HG03354 (cell line): ENCODE results near the gene ZBTB20.
"Not testable (repeated sequence)": the region's sequence is repeated elsewhere in the genome, so short reads cannot be mapped to it uniquely, and the experiment has no call there.

ENCODE experiments used
- ATAC-seq: cut with Tn5 transposase; IDR thresholded peaks from one replicate; pipeline ENCODE4 v1.9.1; 2021; ENCODE audit warnings: mild to moderate bottlenecking; ENCODE audit not compliant: unreplicated experiment, poor library complexity, severe bottlenecking

Gene ZBTB20

DNA sequence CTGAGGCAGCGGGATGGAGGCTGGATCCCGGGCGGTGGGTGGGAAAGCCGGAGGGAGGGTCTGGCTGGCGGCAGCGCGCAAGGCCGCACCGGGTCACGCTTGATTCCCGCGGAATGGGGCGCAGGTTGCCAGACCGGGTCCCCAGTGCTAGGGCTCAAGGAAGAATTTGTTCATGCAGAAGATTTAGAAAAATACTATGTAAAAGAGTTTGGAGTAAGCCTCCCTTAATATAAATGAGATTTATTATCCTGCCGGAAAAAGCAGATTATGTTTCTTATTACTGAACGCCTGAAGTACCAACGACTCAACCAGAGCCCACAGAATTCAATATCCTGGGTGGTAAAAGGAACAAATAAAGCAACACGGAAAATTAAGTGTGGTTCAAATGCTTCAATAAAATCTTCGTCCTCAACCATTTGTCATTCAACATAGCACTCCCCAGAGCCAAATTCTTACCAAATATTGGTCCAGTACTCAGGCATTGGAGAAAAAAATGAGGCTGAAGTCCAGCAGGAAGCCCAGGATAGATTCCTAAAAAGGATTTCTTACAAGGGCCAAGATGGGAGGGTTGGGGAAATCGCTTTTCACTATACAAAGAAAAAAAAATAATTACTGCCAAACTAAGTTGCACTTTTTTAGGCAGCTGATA, 1.2 kb upstream of the ZBTB20 start:
- peak; percentile 4 for ATAC-seq

DNA sequence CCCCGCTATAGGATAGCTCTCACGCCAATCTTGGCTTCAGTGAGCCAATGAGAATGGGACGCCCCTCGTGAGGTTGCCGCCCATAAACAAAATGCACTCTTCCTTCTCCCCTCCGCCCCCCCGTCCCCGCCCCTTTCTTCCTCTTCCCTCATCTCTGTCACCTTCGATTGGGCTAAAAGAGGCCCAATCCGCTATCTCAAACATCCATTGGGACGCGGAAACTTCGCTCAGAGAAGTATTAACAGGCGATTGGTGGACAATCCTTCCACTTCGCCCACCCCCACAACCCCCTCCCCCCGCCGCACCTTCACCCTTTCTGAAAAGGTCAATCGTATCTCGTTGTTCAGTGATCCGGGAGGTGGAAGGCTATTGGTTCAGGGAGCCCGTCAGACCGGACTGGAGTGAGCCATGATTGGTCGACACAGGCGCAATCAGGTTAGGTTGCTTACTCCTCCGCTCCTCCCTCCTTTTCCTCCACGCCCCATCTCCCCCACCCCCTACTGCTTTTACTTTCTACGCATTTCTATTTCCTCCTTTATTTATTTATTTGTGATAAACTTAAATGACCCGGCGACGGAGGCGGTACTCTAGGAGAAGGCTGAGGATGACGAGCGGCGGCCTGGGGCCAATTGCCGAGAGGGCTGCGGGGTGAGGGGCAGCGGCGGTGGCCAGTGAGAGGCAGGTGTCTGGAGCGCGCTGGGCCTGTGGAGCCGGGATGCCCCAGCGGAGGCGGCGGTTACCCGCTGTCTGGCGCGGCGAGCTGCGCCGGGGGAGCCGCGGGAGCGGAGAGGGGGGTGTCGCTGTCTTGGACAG, 447 bp upstream of the ZBTB20 start:
- peak; percentile 82 for ATAC-seq

DNA sequence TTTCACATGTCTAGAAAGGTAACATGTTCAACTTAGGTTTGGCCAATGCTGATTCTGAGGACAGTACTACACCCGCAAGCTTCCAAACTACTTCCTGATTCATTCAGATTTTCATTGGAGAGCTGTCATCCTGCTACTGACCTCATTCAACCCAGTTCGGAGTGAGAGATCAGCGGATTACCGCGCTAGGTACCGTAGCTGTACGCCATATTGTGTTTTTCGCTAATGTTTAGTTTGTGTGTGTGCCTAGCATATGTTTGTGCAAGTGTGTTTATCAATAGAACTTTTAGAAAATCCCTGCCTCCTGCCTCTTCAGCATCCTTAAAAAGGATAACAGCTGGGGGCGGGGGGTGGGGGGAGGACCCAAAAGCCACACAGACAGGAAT, 1.1 kb downstream of the ZBTB20 start:
- no peak for ATAC-seq

DNA sequence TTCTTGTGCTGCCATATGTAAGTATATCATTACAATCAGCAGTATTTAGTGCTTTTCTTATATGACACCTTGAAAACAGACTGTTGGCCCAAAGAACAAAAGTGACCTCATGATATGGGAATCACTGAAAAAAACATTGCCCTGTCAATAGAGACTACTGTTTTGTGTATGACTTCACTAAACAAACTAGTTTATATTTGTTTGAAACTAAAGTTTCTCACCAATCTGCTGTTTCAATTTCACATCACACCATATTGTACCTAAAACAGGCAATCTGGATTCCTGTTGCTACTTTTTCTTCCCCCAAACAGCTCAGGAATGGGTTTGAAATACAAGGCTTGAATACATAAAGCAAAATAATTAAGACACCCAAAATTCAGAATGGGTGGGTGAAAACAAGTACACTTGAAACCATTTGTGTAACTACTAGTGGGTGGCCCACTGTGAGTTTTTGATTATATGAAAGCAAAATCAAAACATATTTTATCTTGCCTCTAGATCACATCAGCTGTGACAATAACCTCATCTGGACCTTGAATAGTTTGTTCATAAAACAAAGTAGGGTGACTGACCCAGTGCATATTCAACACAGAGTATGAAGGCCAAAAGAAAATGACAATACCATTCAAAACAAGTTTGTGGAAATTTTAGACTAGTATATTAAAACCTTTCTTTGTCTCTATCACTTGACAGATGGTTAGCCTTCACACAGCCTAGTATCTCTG, 5.9 kb downstream of the ZBTB20 start:
- peak; percentile 79 for ATAC-seq

DNA sequence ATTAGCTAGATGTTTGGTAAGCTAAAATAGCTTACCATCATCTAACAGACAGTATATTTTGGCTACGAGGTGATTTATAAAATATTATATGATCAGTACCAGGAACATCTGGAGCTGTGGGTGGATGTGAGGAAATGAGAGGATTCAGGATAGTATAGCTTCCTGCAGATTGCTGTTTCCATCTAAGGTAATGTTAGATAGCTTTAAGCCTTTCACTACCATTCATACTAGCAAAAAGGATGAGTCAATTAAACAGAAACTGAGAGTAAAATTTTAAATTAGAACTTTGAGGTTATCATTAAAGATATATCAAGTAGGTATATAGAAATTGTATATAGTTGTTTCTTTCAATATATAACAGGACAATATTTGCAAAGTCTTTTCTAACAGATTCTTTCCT, 8.0 kb downstream of the ZBTB20 start:
- no peak for ATAC-seq

DNA sequence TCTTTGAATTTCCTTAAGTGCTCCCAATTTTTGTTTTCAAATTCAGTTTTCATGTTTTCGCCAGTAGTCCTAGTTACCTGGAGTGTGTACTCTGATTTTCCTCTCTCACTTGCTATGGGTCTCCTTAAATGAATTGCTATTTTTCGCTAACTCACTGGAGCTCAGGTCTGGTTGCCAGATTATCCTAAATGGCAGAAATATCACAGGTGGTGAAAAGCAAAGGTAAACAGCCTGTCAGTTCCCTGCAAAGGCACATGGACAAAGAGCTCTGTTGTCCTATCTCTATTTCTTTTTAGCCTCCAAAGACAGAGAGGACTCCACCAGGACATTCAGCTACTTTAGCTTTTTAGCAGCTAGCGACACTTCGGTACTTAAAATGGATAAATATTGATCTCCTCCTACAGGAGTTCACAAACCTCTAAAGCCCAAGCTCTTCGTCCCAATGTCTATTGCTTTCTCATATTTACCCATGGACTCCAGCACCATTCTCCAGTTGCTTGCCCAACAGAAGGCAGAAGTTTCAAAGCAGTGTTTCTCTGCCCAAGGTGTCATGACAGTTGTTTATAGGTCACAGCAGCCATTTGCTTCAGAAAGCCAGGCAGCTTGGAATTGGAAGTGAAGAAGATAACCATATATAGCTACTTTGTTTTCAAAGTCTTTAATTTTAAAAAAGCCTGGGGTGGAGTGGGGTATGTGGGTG, 12.3 kb downstream of the ZBTB20 start:
- no peak for ATAC-seq

DNA sequence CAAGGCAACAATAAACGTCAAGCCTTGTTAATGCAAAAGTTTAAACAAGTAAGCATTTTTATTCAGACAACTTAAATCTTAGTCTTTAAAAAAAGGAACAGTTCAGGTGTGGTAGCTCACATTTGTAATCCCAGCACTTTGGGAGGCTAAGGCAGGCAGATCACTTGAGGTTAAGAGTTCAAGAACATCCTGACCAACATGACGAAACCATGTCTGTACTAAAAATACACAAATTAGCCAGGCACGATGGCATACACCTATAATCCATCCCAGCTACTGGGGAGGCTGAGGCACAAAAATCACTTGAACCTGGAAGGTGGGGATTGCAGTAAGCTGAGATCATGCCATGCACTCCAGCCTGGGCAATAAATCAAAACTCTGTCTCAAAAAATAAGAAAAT, 19.9 kb downstream of the ZBTB20 start:
- ATAC-seq = no peak

DNA sequence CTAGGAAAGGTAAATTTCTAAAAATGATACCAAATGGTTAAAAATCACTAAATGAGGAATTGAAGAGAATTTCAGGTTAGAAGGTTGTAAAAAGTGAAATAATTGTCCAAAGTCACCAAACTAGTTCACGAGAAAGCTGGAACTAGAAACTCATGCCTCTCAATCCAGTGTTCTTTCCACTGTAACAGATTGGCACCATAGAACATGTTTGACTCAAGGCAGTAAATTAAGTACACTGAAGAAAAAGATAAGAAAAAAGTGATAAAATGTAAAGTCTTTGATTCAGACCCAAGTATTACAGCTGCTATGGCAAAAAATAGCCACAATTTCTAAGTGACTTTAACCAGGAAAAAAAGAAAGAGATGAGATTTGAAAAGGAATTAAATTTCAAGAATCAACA, 26.5 kb downstream of the ZBTB20 start:
- ATAC-seq = no peak

DNA sequence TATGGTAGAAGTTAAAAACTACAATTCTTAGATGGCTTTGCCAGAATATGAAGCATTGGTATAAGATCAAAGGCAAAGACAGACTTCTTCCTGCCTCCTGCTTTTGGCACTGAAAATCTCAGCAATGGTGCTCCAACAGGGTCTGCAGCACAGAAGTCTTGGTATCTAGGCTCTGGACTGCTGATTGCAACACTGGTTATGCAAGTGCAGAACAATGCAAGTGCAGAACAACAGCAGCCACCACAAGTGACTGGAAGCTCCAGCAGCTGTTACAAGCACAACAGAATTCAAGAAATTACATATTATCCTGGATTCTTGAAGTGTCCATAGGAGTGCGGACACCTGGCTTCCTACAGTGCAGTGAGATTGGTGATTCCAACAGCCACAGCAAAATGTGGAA, 33.7 kb downstream of the ZBTB20 start:
- no peak for ATAC-seq

DNA sequence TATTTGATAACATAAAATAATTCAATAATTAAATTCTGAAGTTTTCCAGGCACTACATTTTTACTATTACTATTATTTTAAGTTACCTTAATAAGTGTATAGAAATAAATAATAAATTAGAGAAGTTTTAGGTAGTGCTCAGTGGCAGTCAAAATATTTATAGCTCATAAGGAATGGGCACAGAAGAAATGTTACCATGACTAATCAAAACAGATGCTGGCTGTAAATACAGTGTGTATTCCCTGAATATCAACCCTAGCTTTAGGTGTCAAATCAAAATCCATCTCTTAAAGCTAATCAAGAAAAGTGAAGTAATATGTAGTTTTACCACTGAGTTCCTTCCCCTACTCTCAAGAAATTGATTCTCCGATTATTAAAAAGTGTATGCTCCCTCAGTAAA, 35.5 kb downstream of the ZBTB20 start:
- ATAC-seq = no peak

DNA sequence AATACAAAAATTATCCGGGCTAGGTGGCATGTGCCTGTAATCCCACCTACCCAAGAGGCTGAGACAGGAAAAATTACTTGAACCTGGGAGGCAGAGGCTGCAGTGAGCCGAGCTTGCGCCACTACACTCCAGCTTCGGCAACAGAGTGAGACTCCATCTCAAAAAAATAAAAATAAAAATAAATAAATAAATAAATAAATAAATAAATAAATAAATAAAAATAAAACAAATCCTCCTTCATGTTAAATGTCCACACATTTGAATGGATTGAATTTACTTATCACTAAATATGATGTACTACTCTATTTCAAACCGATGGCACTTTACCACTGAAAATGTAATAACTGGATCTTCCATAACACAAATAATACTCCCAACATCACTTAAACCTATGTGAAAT, 36.3 kb downstream of the ZBTB20 start:
- no peak for ATAC-seq

DNA sequence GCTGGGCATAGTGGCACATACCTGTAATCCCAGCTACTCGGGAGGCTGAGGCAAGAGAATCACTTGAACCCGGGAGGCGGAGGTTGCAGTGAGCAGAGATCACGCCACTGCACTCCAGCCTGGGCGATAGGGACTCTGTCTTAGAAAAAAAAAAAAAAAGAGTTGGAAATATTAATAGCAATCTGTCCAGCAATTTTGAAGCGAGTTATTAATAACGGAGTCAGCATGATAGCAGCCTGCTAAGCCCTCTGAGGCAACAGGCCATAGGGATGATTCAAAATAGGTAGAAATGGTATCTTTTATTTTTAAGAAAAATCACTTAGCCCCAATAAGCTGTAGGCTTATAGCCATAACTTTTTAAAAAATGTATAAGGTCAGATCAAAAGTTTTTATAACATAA, 37.0 kb downstream of the ZBTB20 start:
- ATAC-seq = not testable (repeated sequence)

DNA sequence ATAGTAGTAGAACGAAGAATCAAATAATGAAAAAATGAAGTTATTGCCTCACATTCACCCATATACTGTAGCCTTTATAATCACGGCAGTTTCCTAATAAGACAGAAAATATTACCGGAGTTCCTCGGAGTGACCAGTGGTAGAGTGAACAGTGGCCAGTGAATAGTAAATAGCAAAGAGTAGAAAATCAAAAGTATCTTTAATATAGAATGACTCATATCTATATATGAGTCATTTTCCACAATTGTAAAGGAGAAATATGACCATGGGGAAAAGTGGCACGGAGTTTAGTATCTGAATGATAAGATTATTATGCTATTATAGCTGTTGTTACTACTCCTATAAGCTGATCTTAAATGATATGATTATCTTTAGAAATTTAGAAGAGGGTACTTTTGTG, 38.5 kb downstream of the ZBTB20 start:
- ATAC-seq = no peak

DNA sequence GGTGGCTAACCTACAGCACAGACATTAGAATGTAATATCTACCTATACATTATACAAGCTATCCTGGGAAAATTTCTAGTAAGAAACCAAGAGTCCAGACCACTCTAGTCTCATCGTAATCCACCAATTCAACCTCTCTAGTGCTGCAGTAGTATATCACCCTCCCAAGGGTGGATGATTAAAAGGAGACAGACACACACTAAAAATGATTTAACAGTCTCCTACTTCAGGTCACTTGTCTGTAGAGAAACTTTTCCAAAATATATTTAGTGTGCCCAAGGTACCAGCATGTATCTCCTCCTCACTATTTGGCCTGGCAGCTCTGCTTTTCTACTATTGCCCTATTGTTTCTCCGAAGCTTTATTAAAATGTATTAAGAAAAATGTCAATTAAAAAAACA, 45.0 kb downstream of the ZBTB20 start:
- no peak for ATAC-seq

DNA sequence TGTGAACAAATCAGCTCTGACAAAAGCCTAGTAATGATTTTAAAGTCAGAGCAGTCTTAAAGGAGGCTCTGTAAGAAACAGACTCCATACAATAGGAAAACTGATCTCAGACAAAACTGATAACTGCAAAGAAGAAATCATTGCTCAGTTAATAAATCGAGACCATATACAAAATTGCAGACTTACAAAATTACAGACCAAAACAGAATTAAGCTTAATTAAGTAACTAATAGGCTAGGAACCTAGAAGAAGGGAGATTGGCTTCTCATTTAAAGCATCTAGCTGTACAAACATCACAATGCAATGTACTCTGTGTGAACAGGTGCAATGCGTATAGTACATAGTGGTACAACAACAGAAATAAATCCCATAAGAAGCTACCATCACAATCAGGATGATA, 46.3 kb downstream of the ZBTB20 start:
- ATAC-seq = no peak

DNA sequence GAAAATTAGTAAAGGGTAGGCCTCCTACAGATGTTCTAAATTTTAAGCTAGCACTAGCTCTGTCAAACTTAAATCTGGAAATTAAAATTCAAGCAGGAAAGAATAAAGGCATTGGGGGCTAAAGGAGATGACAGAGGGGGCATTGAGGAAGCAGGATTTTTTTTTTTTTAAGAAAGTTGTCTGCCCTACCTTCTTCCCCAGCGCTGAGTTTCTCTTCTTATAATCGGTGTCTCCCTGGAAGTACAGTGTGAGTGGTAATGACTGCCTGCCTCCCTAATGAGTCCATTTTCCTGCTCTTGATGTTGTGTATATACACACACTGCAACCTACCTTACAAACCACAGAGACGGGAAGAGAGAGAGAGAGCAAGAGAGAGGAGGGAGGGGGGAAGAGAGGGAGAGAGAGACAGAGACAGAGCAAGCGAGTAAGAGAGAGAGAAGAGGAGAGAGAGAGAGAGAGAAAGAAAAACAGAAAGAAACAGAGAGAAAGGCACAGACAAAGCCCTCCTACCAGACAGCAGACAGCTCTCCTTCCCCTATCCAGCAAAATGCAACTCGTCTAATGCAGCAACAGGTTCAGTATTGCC, 47.0 kb downstream of the ZBTB20 start:
- ATAC-seq = peak; percentile 65

DNA sequence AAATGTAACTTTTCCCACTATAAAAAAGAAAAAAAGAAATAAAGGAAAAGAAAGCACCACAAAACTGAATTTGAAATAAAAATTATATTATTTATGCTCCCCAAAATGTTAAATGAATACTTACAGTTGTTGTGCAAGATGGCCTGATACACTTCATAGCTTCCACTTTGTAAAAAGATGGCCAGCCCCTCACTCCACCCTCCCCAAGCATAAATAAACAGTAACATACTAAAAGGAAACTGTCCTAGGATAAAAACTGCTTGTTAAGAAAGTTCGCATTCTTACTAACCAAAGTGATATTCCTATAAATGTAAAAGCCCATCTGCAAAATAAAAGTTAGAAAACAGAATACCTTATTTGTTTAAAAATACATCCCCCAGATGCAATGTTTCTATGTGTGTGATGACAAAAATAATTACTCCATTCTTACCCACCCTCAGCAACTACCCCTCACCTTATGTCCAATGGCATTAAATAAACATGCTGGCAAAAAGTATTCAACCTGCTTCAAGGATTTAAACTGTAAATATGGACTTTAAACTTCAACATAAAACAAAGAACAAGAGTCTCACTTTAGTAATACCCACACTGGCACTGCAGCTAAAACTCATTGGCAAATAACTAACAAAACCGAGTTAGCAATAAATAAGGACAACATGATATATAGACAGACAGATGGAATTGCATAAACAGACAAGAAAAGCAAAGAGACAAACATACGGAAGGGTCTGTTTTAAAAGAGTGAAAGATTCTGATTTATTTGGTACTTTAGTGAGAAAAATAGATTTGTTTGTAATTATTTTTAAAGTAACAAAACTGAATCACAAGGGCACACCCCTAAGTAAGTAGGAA, 47.7 kb downstream of the ZBTB20 start:
- ATAC-seq = peak; percentile 8

DNA sequence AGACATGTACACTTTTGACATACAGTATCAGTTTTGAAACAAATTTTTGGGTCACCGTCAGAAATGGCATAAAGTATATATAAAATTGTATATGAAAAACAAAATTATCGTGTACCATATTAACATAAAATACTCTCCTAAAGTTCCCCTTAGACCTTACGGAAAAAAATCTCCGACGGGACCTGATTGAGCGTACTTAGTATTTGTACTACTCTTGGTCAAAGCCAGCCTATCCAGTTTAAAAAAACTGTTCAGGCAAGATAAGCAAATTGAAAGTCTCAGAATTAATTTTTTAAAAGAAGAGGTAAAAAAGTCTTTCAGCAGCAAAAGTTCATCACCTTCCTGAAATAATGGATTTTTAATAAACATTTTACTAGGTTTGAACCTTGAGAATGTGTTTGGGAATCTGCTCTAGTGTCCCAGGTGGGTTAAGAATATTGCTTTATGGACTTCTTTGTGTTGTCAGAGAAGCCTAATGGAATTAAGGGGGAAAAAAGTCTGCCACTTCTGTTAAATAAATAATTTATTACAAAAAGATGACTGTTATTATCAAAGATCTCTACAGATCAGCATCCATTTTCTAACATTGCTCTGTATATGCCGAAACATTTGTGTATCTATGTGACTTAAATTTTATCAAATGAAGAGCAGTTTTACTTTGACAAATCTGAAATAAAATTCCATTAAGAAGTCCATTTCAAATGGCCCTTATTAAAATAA, 48.6 kb downstream of the ZBTB20 start:
- ATAC-seq = no peak
